ENCODE measurements around the gene SIVA1. TPM values are rescaled to one million over a fixed set of nuclear protein-coding genes. Genes with fewer than 3 reads are reported as not detected.

Gene SIVA1
- total and polyA plus RNA-seq, 2 of the 8 experiments (the other 6 are each of a cell fraction or from before 2014, with no cell fraction given) = 123 to 589 TPM

DNA sequence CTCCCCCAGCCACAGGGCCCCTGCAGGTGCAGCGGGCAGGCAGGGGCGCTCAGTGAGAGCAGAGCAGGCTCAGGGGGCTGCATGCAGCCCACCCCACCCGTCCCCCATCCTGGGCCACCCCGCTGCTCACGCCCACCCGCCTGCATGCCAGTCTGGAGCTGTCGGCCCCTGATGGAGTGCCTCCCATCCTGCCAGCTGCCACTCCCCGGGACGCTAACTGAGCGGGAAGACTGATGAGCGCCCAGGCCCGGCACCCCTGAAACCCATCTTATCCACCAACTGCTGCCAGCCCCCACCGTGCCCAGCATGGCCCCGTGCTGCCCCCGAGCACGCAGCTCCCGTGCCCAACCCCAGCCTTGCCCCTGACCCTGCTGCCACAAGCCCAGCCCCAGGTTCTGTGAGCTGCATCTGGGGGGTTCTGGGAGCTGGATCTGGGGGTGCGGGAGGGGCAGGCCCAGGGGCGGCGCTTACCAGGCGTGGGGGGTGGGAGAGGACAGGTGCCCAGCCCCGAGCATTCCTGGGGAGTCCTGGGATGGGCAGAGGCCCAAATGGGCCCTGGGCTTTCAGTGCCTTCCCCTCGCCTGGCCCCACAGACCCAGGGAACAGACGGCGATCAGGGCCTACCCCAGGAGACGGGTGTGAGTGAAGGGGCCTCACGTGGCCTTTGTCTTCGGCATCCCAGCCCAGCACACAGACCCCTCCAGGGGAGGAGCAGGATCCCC lies 29.3 kb downstream of the SIVA1 start (continued):
- TF ChIP-seq, protein P1, sequence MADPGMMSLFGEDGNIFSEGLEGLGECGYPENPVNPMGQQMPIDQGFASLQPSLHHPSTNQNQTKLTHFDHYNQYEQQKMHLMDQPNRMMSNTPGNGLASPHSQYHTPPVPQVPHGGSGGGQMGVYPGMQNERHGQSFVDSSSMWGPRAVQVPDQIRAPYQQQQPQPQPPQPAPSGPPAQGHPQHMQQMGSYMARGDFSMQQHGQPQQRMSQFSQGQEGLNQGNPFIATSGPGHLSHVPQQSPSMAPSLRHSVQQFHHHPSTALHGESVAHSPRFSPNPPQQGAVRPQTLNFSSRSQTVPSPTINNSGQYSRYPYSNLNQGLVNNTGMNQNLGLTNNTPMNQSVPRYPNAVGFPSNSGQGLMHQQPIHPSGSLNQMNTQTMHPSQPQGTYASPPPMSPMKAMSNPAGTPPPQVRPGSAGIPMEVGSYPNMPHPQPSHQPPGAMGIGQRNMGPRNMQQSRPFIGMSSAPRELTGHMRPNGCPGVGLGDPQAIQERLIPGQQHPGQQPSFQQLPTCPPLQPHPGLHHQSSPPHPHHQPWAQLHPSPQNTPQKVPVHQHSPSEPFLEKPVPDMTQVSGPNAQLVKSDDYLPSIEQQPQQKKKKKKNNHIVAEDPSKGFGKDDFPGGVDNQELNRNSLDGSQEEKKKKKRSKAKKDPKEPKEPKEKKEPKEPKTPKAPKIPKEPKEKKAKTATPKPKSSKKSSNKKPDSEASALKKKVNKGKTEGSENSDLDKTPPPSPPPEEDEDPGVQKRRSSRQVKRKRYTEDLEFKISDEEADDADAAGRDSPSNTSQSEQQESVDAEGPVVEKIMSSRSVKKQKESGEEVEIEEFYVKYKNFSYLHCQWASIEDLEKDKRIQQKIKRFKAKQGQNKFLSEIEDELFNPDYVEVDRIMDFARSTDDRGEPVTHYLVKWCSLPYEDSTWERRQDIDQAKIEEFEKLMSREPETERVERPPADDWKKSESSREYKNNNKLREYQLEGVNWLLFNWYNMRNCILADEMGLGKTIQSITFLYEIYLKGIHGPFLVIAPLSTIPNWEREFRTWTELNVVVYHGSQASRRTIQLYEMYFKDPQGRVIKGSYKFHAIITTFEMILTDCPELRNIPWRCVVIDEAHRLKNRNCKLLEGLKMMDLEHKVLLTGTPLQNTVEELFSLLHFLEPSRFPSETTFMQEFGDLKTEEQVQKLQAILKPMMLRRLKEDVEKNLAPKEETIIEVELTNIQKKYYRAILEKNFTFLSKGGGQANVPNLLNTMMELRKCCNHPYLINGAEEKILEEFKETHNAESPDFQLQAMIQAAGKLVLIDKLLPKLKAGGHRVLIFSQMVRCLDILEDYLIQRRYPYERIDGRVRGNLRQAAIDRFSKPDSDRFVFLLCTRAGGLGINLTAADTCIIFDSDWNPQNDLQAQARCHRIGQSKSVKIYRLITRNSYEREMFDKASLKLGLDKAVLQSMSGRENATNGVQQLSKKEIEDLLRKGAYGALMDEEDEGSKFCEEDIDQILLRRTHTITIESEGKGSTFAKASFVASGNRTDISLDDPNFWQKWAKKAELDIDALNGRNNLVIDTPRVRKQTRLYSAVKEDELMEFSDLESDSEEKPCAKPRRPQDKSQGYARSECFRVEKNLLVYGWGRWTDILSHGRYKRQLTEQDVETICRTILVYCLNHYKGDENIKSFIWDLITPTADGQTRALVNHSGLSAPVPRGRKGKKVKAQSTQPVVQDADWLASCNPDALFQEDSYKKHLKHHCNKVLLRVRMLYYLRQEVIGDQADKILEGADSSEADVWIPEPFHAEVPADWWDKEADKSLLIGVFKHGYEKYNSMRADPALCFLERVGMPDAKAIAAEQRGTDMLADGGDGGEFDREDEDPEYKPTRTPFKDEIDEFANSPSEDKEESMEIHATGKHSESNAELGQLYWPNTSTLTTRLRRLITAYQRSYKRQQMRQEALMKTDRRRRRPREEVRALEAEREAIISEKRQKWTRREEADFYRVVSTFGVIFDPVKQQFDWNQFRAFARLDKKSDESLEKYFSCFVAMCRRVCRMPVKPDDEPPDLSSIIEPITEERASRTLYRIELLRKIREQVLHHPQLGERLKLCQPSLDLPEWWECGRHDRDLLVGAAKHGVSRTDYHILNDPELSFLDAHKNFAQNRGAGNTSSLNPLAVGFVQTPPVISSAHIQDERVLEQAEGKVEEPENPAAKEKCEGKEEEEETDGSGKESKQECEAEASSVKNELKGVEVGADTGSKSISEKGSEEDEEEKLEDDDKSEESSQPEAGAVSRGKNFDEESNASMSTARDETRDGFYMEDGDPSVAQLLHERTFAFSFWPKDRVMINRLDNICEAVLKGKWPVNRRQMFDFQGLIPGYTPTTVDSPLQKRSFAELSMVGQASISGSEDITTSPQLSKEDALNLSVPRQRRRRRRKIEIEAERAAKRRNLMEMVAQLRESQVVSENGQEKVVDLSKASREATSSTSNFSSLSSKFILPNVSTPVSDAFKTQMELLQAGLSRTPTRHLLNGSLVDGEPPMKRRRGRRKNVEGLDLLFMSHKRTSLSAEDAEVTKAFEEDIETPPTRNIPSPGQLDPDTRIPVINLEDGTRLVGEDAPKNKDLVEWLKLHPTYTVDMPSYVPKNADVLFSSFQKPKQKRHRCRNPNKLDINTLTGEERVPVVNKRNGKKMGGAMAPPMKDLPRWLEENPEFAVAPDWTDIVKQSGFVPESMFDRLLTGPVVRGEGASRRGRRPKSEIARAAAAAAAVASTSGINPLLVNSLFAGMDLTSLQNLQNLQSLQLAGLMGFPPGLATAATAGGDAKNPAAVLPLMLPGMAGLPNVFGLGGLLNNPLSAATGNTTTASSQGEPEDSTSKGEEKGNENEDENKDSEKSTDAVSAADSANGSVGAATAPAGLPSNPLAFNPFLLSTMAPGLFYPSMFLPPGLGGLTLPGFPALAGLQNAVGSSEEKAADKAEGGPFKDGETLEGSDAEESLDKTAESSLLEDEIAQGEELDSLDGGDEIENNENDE (IDR thresholded peaks at IDR 0.05; ENCODE audit: insufficient replicate concordance, low read length) = no peak
- TF ChIP-seq ASH2L (IDR thresholded peaks at IDR 0.05; ENCODE audit: low read length) = no peak
- TF ChIP-seq, protein P2, sequence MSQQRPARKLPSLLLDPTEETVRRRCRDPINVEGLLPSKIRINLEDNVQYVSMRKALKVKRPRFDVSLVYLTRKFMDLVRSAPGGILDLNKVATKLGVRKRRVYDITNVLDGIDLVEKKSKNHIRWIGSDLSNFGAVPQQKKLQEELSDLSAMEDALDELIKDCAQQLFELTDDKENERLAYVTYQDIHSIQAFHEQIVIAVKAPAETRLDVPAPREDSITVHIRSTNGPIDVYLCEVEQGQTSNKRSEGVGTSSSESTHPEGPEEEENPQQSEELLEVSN (IDR thresholded peaks at IDR 0.05) = no peak
- TF ChIP-seq YY1 (IDR thresholded peaks at IDR 0.05; ENCODE audit: low read depth, low read length) = no peak
- TF ChIP-seq GABPA (IDR thresholded peaks at IDR 0.05; ENCODE audit: borderline replicate concordance, insufficient read depth, low read length) = no peak
- TF ChIP-seq KDM4A (IDR thresholded peaks at IDR 0.05; ENCODE audit: low read depth, low read length, severe bottlenecking) = no peak
- no peak for TF ChIP-seq BRCA1 (IDR thresholded peaks at IDR 0.05; ENCODE audit: low read depth, low read length)
- TF ChIP-seq SIN3A (conservative IDR thresholded peaks at IDR 0.05 in 1 of 2, IDR thresholded peaks at IDR 0.05 in 1 of 2; ENCODE audit: low read depth in 1 of 2, low read length in 2 of 2) = no peak
- no peak for TF ChIP-seq RBBP5 (IDR thresholded peaks at IDR 0.05; ENCODE audit: borderline replicate concordance, low read depth, low read length)
